HCT116 (cell line): ENCODE data around the gene MAP10. TPM values are rescaled to one million over a fixed set of nuclear protein-coding genes. Genes with fewer than 3 reads are reported as not detected.

ENCODE experiments used
- ATAC-seq: fragments of 200-7000 bp; cut with Tn5 transposase; 2 replicates; pipeline ENCODE4 v1.9.1; 2020; ENCODE audit warnings: mild to moderate bottlenecking, moderate library complexity
- BruUV-seq: library from RNA; stranded (reverse); fragments of 400-500 nt; replicated peaks from 2 replicates; lab custom pipeline; 2021; lab: Mats Ljungman, UMichigan
- CTCF ChIA-PET: fragments of 300-600 bp; sonication (Branson Sonifier 250); formaldehyde crosslinking; loops from one replicate; lab custom pipeline; 2021; ENCODE audit warnings: antibody characterized with exemption; lab: Charles Lee
- POLR2A ChIA-PET: fragments of 300-600, 350-600 bp; sonication (Branson Sonifier 250); formaldehyde crosslinking; loops from one replicate; lab custom pipeline; 2021; ENCODE audit warnings: antibody characterized with exemption; lab: Charles Lee
- RAD21 ChIA-PET, 2 experiments: fragments of 300-600 bp; sonication (Branson Sonifier 250); formaldehyde crosslinking; loops; one replicate each; lab custom pipeline; 2023; ENCODE audit warnings: low total read pairs in 2 of 2; ENCODE audit not compliant: uncharacterized antibody in 2 of 2, unreplicated experiment in 2 of 2, low non-redundant PET in 1 of 2; lab: Charles Lee
- DNase-seq: peaks from one replicate; pipeline ENCODE4 v3.0.0-alpha.2; 2010; ENCODE audit warnings: low read depth, low spot score
- H2AFZ ChIP-seq: fragments of 200-600 bp; shearing (Covaris generic), sonication (generic); 2 replicates; pipeline ENCODE4 v1.6.1; 2017; ENCODE audit warnings: low read depth, mixed run types, mixed read lengths, antibody characterized with exemption, low read length; ENCODE audit not compliant: poor library complexity, severe bottlenecking
- H3K27ac ChIP-seq: 2 replicates; pipeline ENCODE4 v1.5.1; 2012; ENCODE audit warnings: low read depth, low read length
- H3K27me3 ChIP-seq: fragments of 200-600 bp; sonication (generic); 2 replicates; pipeline ENCODE4 v1.6.1; 2016; ENCODE audit warnings: mixed run types, low read length, mixed read lengths; ENCODE audit not compliant: insufficient read depth
- H3K36me3 ChIP-seq, 2 experiments: fragments of 200-500 bp in 1 of 2; fragments of 200-600 bp in 1 of 2; sonication (Bioruptor generic) in 1 of 2; sonication (generic) in 1 of 2; 2 replicates each; pipeline versions ENCODE4 v1.5.1 to v1.6.1; 2014 to 2016; ENCODE audit warnings: low read length in 2 of 2, inconsistent platforms in 1 of 2, mixed read lengths in 1 of 2, mixed run types in 1 of 2; ENCODE audit not compliant: insufficient read depth in 2 of 2, control insufficient read depth in 1 of 2
- H3K4me1 ChIP-seq, 2 experiments: fragments of 200-600 bp in 1 of 2; sonication (generic) in 1 of 2; 2 replicates each; pipeline versions ENCODE4 v1.5.1 to v1.6.1; 2012 to 2017; ENCODE audit warnings: low read length in 2 of 2, inconsistent platforms in 1 of 2, mild to moderate bottlenecking in 1 of 2, mixed read lengths in 1 of 2, mixed run types in 1 of 2, moderate library complexity in 1 of 2; ENCODE audit not compliant: insufficient read depth in 2 of 2, control insufficient read depth in 1 of 2
- H3K4me2 ChIP-seq: fragments of 200-600 bp; sonication (generic); 2 replicates; pipeline ENCODE4 v1.6.1; 2017; ENCODE audit warnings: mixed run types, low read length, mixed read lengths
- H3K4me3 ChIP-seq, 2 experiments: fragments of 200-600 bp in 1 of 2; sonication (generic) in 1 of 2; replicated peaks in 1 of 2; 2 replicates each; pipeline ENCODE4 v1.5.1; 2011 to 2016; ENCODE audit warnings: low read length in 2 of 2, control low read depth in 1 of 2, low read depth in 1 of 2, mild to moderate bottlenecking in 1 of 2, mixed read lengths in 1 of 2, mixed run types in 1 of 2
- H3K79me2 ChIP-seq: fragments of 200-600 bp; sonication (generic); 2 replicates; pipeline ENCODE4 v1.6.1; 2017; ENCODE audit warnings: mild to moderate bottlenecking, mixed run types, low read length, moderate library complexity, mixed read lengths; ENCODE audit not compliant: insufficient read depth
- H3K9ac ChIP-seq: fragments of 200-600 bp; sonication (generic); 2 replicates; pipeline ENCODE4 v1.6.1; 2016; ENCODE audit warnings: low read length, mixed read lengths
- H3K9me2 ChIP-seq: fragments of 200-600 bp; sonication (generic), shearing (Covaris generic); 2 replicates; pipeline ENCODE4 v1.6.1; 2017; ENCODE audit warnings: mixed run types, mild to moderate bottlenecking, moderate library complexity; ENCODE audit not compliant: insufficient read depth
- H3K9me3 ChIP-seq, 2 experiments: fragments of 200-500 bp in 1 of 2; fragments of 200-600 bp in 1 of 2; sonication (Bioruptor generic) in 1 of 2; sonication (generic) in 1 of 2; 2 replicates each; pipeline ENCODE4 v1.6.1; 2014 to 2017; ENCODE audit warnings: low read length in 2 of 2, mixed read lengths in 2 of 2, inconsistent platforms in 1 of 2, low read depth in 1 of 2, mild to moderate bottlenecking in 1 of 2, mixed run types in 1 of 2, moderate library complexity in 1 of 2; ENCODE audit not compliant: control insufficient read depth in 1 of 2, insufficient read depth in 1 of 2
- H4K20me1 ChIP-seq: fragments of 200-600 bp; sonication (generic), shearing (Covaris generic); 2 replicates; pipeline ENCODE4 v1.6.1; 2017; ENCODE audit warnings: mixed run types, mild to moderate bottlenecking, moderate library complexity; ENCODE audit not compliant: insufficient read depth
- CTCF ChIP-seq, 3 experiments: fragments of 200-600 bp in 1 of 3; sonication (generic) in 1 of 3; IDR thresholded peaks in 2 of 3; conservative IDR thresholded peaks in 1 of 3; 2 replicates each; pipeline ENCODE4 v1.5.1; 2012 to 2017; ENCODE audit warnings: low read depth in 2 of 3, low read length in 2 of 3, antibody characterized with exemption in 1 of 3, borderline replicate concordance in 1 of 3, control low read depth in 1 of 3, mild to moderate bottlenecking in 1 of 3, mixed read lengths in 1 of 3, mixed run types in 1 of 3, moderate library complexity in 1 of 3; ENCODE audit not compliant: insufficient read depth in 1 of 3
- EGR1 ChIP-seq: IDR thresholded peaks from 2 replicates; pipeline ENCODE4 v1.6.1; 2012; ENCODE audit warnings: low read depth
- ELF1 ChIP-seq: IDR thresholded peaks from 2 replicates; pipeline ENCODE4 v1.6.1; 2012; ENCODE audit warnings: low read depth, borderline replicate concordance
- EZH2 ChIP-seq: fragments of 200-600 bp; sonication (generic); IDR thresholded peaks from 2 replicates; pipeline ENCODE4 v1.6.1; 2017; ENCODE audit warnings: antibody characterized with exemption, mixed run types
- JUND ChIP-seq: IDR thresholded peaks from 2 replicates; pipeline ENCODE4 v1.6.1; 2012
- MAX ChIP-seq: IDR thresholded peaks from 2 replicates; pipeline ENCODE4 v1.6.1; 2012
- SIN3A ChIP-seq: IDR thresholded peaks from 2 replicates; pipeline ENCODE4 v1.6.1; 2012; ENCODE audit warnings: low read depth
- SRF ChIP-seq: IDR thresholded peaks from 2 replicates; pipeline ENCODE4 v1.6.1; 2012; ENCODE audit warnings: low read depth
- TCF7L2 ChIP-seq: IDR thresholded peaks from 2 replicates; pipeline ENCODE4 v1.7.0; 2011; ENCODE audit warnings: borderline replicate concordance, inconsistent platforms; ENCODE audit not compliant: insufficient read depth, insufficient read length; ENCODE audit errors: extremely low read depth
- ZBTB33 ChIP-seq: IDR thresholded peaks from 2 replicates; pipeline ENCODE4 v1.6.1; 2011; ENCODE audit warnings: mild to moderate bottlenecking, low read length, moderate library complexity; ENCODE audit not compliant: insufficient replicate concordance; ENCODE audit errors: extremely low read depth
- intact Hi-C: fragments of 100-400 bp; cut with micrococcal nuclease; formaldehyde crosslinking; loops from 2 replicates; pipeline ENCODE4 v1.10.0; 2022
- total RNA-seq: library from RNA; stranded (reverse); gene quantifications from one replicate; pipeline ENCODE4 v1.2.1, GENCODE V29; 2021; ENCODE audit not compliant: unreplicated experiment

MAP10 gene
- total RNA-seq, 1 experiment from 2014 or later: not detected

GRCh38 chr1:232765542-232765941 lies 39.7 kb upstream of the MAP10 start:
- ChIA-PET POLR2A (no interaction called here), CTCF (no interaction called here)
- no peaks in the 10 kb centered on the region for H3K9me2 ChIP-seq
- BruUV-seq: no TSS peak
- no peak for ATAC-seq
- no peak overlapping the region for H3K27ac ChIP-seq
- no peaks in the 10 kb centered on the region for H4K20me1 ChIP-seq
- H3K4me3 ChIP-seq: no peak overlapping the region
- H3K4me2 ChIP-seq: no peak overlapping the region
- no peaks in the 10 kb centered on the region for H3K79me2 ChIP-seq
- H3K9ac ChIP-seq: no peak overlapping the region
- H3K4me1 ChIP-seq: peaks cover 0 to 9% of the 10 kb centered on the region in 2 experiments; a peak in 2 of 4 replicates
- DNase-seq: no peak
- no peak for TF ChIP-seq EGR1
- no peak for TF ChIP-seq SIN3A
- no peak for TF ChIP-seq ELF1
- TF ChIP-seq MAX: no peak
- no peak for TF ChIP-seq TCF7L2
- no peak for TF ChIP-seq ZBTB33
- TF ChIP-seq, all 23 proteins: peak for 0
- intact Hi-C loops: no loop called here
- no peaks in the 10 kb centered on the region; a peak in 1 of 4 replicates for H3K9me3 ChIP-seq
- no peaks in the 10 kb centered on the region for H3K27me3 ChIP-seq
- H2AFZ ChIP-seq: no peak overlapping the region
- RAD21 ChIA-PET: no interaction called here
- no peaks in the 10 kb centered on the region for H3K36me3 ChIP-seq

- Histone ChIP-seq H2AFZ (no peak overlapping the region), H3K27me3 (no peaks in the 10 kb centered on the region), H4K20me1 (no peaks in the 10 kb centered on the region), H3K27ac (no peak overlapping the region), H3K9me3 (no peaks in the 10 kb centered on the region; a peak in 1 of 4 replicates), H3K9ac (no peak overlapping the region), H3K4me3 (no peak overlapping the region), H3K9me2 (no peaks in the 10 kb centered on the region), H3K4me1 (peaks cover 0 to 9% of the 10 kb centered on the region in 2 experiments; a peak in 2 of 4 replicates), H3K36me3 (no peaks in the 10 kb centered on the region), H3K79me2 (no peaks in the 10 kb centered on the region), H3K4me2 (no peak overlapping the region)
- DNase-seq: no peak
- no TSS peak for BruUV-seq
- ATAC-seq: no peak
- POLR2A ChIA-PET: no interaction called here
- CTCF ChIA-PET: no interaction called here
- no peak for TF ChIP-seq EZH2
- no peak for TF ChIP-seq CTCF (IDR thresholded peaks at IDR 0.05 in 2 of 3, conservative IDR thresholded peaks at IDR 0.05 in 1 of 3; ENCODE audit: borderline replicate concordance in 1 of 3, insufficient read depth in 1 of 3, low read depth in 2 of 3, low read length in 2 of 3)
- no peak for TF ChIP-seq SRF
- no peak for TF ChIP-seq JUND
- RAD21 ChIA-PET: no interaction called here
- intact Hi-C loops: no loop called here
These were observed 38.9 kb upstream of the MAP10 start for GRCh38 chr1:232766241-232766890.
